Endothelial cell of umbilical vein (primary cell): ENCODE results near the gene XRCC4. TPM values are rescaled to one million over a fixed set of nuclear protein-coding genes. Genes with fewer than 3 reads are reported as not detected.

Experiments used
- BruUV-seq: library from RNA; stranded (reverse); fragments of 400-500 nt; replicated peaks from 2 replicates; lab custom pipeline; 2021; lab: Mats Ljungman, UMichigan
- CTCF ChIA-PET: fragments of 300-600, 350-600 bp; sonication (Branson Sonifier 250); formaldehyde crosslinking; loops from one replicate; lab custom pipeline; 2021; ENCODE audit warnings: antibody characterized with exemption, inconsistent platforms; lab: Charles Lee
- POLR2A ChIA-PET: fragments of 300-600, 350-600 bp; sonication (Branson Sonifier 250); formaldehyde crosslinking; loops from one replicate; lab custom pipeline; 2021; ENCODE audit warnings: antibody characterized with exemption, inconsistent platforms; lab: Charles Lee
- DNase-seq: peaks from one replicate; pipeline ENCODE4 v3.0.0-alpha.2; 2011; ENCODE audit warnings: low read depth, low spot score
- FAIRE-seq: peaks from 2 replicates; lab custom pipeline; 2011; peaks lifted over from hg19 to GRCh38; lab: Jason Lieb, UNC
- H2AFZ ChIP-seq: 2 replicates; pipeline ENCODE4 v1.6.0; 2012; ENCODE audit warnings: low read depth, low read length, control low read depth, inconsistent platforms
- H3K27ac ChIP-seq: 2 replicates; pipeline ENCODE4 v1.5.1; 2011; ENCODE audit warnings: low read depth, mild to moderate bottlenecking, control low read depth, low read length, moderate library complexity; ENCODE audit not compliant: insufficient read depth
- H3K27me3 ChIP-seq, 2 experiments: 2 replicates each; pipeline versions ENCODE4 v1.6.0 to v1.6.1; 2011; ENCODE audit warnings: low read length in 2 of 2, mixed read lengths in 1 of 2; ENCODE audit not compliant: control insufficient read depth in 2 of 2, insufficient read depth in 2 of 2
- H3K36me3 ChIP-seq, 2 experiments: 2 replicates in 1 of 2; 3 replicates in 1 of 2; pipeline ENCODE4 v1.5.1; 2011; ENCODE audit warnings: low read length in 2 of 2, mild to moderate bottlenecking in 1 of 2, moderate library complexity in 1 of 2; ENCODE audit not compliant: control insufficient read depth in 2 of 2, insufficient read depth in 2 of 2; ENCODE audit errors: extremely low read depth in 1 of 2
- H3K4me1 ChIP-seq: 3 replicates; pipeline ENCODE4 v1.5.1; 2011; ENCODE audit warnings: mild to moderate bottlenecking, low read length; ENCODE audit not compliant: control insufficient read depth, insufficient read depth; ENCODE audit errors: extremely low read depth
- H3K4me2 ChIP-seq: 2 replicates; pipeline ENCODE4 v1.6.1; 2011; ENCODE audit warnings: low read length, control low read depth, mixed read lengths; ENCODE audit not compliant: insufficient read depth
- H3K4me3 ChIP-seq, 3 experiments: fragments of 200-600 bp in 1 of 3; sonication (generic), shearing (Covaris generic) in 1 of 3; replicated peaks in 1 of 3; 2 replicates each; pipeline ENCODE4 v1.5.1; 2011 to 2016; ENCODE audit warnings: control low read depth in 3 of 3, low read length in 3 of 3, mild to moderate bottlenecking in 2 of 3, inconsistent platforms in 1 of 3, low read depth in 1 of 3, moderate library complexity in 1 of 3; ENCODE audit not compliant: insufficient read depth in 1 of 3
- H3K79me2 ChIP-seq: 2 replicates; pipeline ENCODE4 v1.6.0; 2012; ENCODE audit warnings: low read length, inconsistent platforms; ENCODE audit not compliant: control insufficient read depth, insufficient read depth
- H3K9ac ChIP-seq: replicated peaks from 2 replicates; pipeline ENCODE3; 2011; ENCODE audit warnings: low read length, control low read depth; ENCODE audit not compliant: insufficient read depth; ENCODE audit errors: extremely low read depth
- H3K9me1 ChIP-seq: replicated peaks from 3 replicates; pipeline ENCODE4 v1.6.0; 2011; ENCODE audit warnings: mild to moderate bottlenecking, low read length; ENCODE audit not compliant: control insufficient read depth, insufficient read depth; ENCODE audit errors: extremely low read depth
- H3K9me3 ChIP-seq: replicated peaks from 2 replicates; pipeline ENCODE4 v1.5.1; 2012; ENCODE audit warnings: low read length, inconsistent platforms; ENCODE audit not compliant: control insufficient read depth, insufficient read depth
- H4K20me1 ChIP-seq: replicated peaks from 2 replicates; pipeline ENCODE3; 2011; ENCODE audit warnings: mild to moderate bottlenecking, low read length; ENCODE audit not compliant: control insufficient read depth, insufficient read depth; ENCODE audit errors: extremely low read depth
- CTCF ChIP-seq, 2 donors: IDR thresholded peaks; 1 replicate in 1 of 2; 2 replicates in 1 of 2; pipeline ENCODE4 v1.5.1; 2011; ENCODE audit warnings: low read length in 2 of 2, mild to moderate bottlenecking in 2 of 2, moderate library complexity in 2 of 2, control low read depth in 1 of 2, inconsistent platforms in 1 of 2, low read depth in 1 of 2; ENCODE audit not compliant: insufficient read depth in 1 of 2; ENCODE audit errors: extremely low read depth in 1 of 2
- EZH2 ChIP-seq: IDR thresholded peaks from 2 replicates; pipeline ENCODE4 v1.6.1; 2012; ENCODE audit warnings: borderline replicate concordance, low read depth, mild to moderate bottlenecking, moderate library complexity, low read length, inconsistent platforms; ENCODE audit not compliant: severe bottlenecking
- FOS ChIP-seq: IDR thresholded peaks from 2 replicates; pipeline ENCODE4 v1.6.1; 2011; ENCODE audit warnings: mild to moderate bottlenecking, low read length, moderate library complexity, borderline replicate concordance; ENCODE audit not compliant: insufficient read depth
- GATA2 ChIP-seq: IDR thresholded peaks from 2 replicates; pipeline ENCODE4 v1.7.0; 2011; ENCODE audit warnings: low read depth, mild to moderate bottlenecking, moderate library complexity, mixed read lengths, low read length; ENCODE audit not compliant: insufficient read length, insufficient read depth
- JUN ChIP-seq: IDR thresholded peaks from 2 replicates; pipeline ENCODE4 v1.6.1; 2011; ENCODE audit warnings: borderline replicate concordance, low read depth; ENCODE audit not compliant: insufficient read length, insufficient read depth
- MAX ChIP-seq: IDR thresholded peaks from 2 replicates; pipeline ENCODE4 v1.6.1; 2011; ENCODE audit not compliant: insufficient read depth, insufficient read length
- MYC ChIP-seq: IDR thresholded peaks from one replicate; pipeline ENCODE4 v1.6.1; 2011; ENCODE audit warnings: mild to moderate bottlenecking, low read depth, low read length
- POLR2A ChIP-seq: IDR thresholded peaks from 2 replicates; pipeline ENCODE4 v1.6.1; 2012; ENCODE audit warnings: low read depth, mild to moderate bottlenecking, control low read depth, low read length
- POLR2AphosphoS5 ChIP-seq: IDR thresholded peaks from 2 replicates; pipeline ENCODE4 v1.6.1; 2012; ENCODE audit warnings: low read depth, mild to moderate bottlenecking, control low read depth, low read length, moderate library complexity; ENCODE audit not compliant: insufficient read depth
- dilution Hi-C: fragments of 300-500 bp; cut with MboI; formaldehyde crosslinking; loops from one replicate; pipeline ENCODE4 v1.15.0; 2019; ENCODE audit warnings: low sequenced_read_pairs; ENCODE audit not compliant: extremely low pct_ligation_motif_present
- intact Hi-C: fragments of 100-400 bp; cut with micrococcal nuclease; formaldehyde crosslinking; loops from one replicate; pipeline ENCODE4 v1.10.0; 2022
- polyA plus RNA-seq, 4 experiments: library from polyadenylated mRNA; depleted of rRNA in 3 of 4; stranded (reverse) in 3 of 4; unstranded in 1 of 4; fragments of >200 nt; gene quantifications; 2 replicates each; pipeline versions ENCODE4 v1.2.1 to v1.2.3, GENCODE V29; 2011 to 2012; ENCODE audit warnings: missing spikeins in 1 of 4
- total RNA-seq: library from RNA; stranded (reverse); gene quantifications from 2 replicates; pipeline ENCODE4 v1.2.3, GENCODE V29; 2021

XRCC4 gene
- total and polyA plus RNA-seq, 2 donors (not counting 3 experiments of a cell fraction or from before 2014, with no cell fraction given): 1.3 to 7.7 TPM

- no peak overlapping the region for H2AFZ ChIP-seq
- no peak for FAIRE-seq
- peaks cover 6% of the 10 kb centered on the region for H3K4me1 ChIP-seq
- H3K27ac ChIP-seq: no peak overlapping the region
- no peaks in the 10 kb centered on the region for H4K20me1 ChIP-seq
- H3K79me2 ChIP-seq: no peaks in the 10 kb centered on the region
- no peaks in the 10 kb centered on the region for H3K9me3 ChIP-seq
- no peaks in the 10 kb centered on the region for H3K36me3 ChIP-seq
- ChIA-PET POLR2A (no interaction called here), CTCF (no interaction called here)
- H3K4me3 ChIP-seq: no peak overlapping the region
- TF ChIP-seq GATA2 (no peak), MYC (no peak), FOS (no peak)
- dilution Hi-C loops (no loop called here), intact Hi-C loops (no loop called here)
- BruUV-seq: no TSS peak
- H3K4me2 ChIP-seq: no peak overlapping the region
- H3K9me1 ChIP-seq: no peaks in the 10 kb centered on the region
- H3K9ac ChIP-seq: no peak overlapping the region
- H3K27me3 ChIP-seq: no peaks in the 10 kb centered on the region
- no peak for DNase-seq
Measured at GRCh38 chr5:83277953-83278352, 200.6 kb downstream of the XRCC4 start.

- BruUV-seq: no TSS peak
- CTCF ChIA-PET: interaction anchor here (1.3 kb wide), 1 partner anchor 13 kb away, joined by 3 read pairs; no protein-coding TSS in a partner anchor
- DNase-seq (no peak), FAIRE-seq (no peak)
- dilution Hi-C loops (no loop called here), intact Hi-C loops (no loop called here)
- Histone ChIP-seq H3K9me1 (no peaks in the 10 kb centered on the region), H3K9me3 (no peaks in the 10 kb centered on the region), H2AFZ (no peak overlapping the region), H3K9ac (no peak overlapping the region), H3K27ac (no peak overlapping the region), H3K79me2 (no peaks in the 10 kb centered on the region), H3K4me2 (no peak overlapping the region), H4K20me1 (no peaks in the 10 kb centered on the region), H3K27me3 (no peaks in the 10 kb centered on the region), H3K36me3 (no peaks in the 10 kb centered on the region), H3K4me1 (peaks cover 6% of the 10 kb centered on the region), H3K4me3 (no peak overlapping the region)
- TF ChIP-seq MAX: no peak
- no peak for TF ChIP-seq POLR2A
- TF ChIP-seq GATA2: no peak
- no peak for TF ChIP-seq JUN
- TF ChIP-seq MYC: no peak
- TF ChIP-seq POLR2AphosphoS5: no peak
- TF ChIP-seq EZH2: no peak
- no peak for TF ChIP-seq FOS
- no peak for TF ChIP-seq CTCF (IDR thresholded peaks at IDR 0.05; ENCODE audit: extremely low read depth in 1 of 2, insufficient read depth in 1 of 2, low read depth in 1 of 2, low read length in 2 of 2)
- POLR2A ChIA-PET: no interaction called here
Measured at GRCh38 chr5:83281176-83281575, 203.8 kb downstream of the XRCC4 start.
